ENCODE results near the gene PROSER3.

PROSER3 gene

GRCh38 chr19:35811317-35812219 lies 53.6 kb downstream of the PROSER3 start:
- no peak overlapping the region for H3K4me3 ChIP-seq (ENCODE audit: low read depth, low read length)
- no peak for TF ChIP-seq CTCF (IDR thresholded peaks at IDR 0.05; ENCODE audit: control insufficient read depth, extremely low read depth, insufficient read depth)
- no peak for DNase-seq (ENCODE audit: low read depth)

DNA sequence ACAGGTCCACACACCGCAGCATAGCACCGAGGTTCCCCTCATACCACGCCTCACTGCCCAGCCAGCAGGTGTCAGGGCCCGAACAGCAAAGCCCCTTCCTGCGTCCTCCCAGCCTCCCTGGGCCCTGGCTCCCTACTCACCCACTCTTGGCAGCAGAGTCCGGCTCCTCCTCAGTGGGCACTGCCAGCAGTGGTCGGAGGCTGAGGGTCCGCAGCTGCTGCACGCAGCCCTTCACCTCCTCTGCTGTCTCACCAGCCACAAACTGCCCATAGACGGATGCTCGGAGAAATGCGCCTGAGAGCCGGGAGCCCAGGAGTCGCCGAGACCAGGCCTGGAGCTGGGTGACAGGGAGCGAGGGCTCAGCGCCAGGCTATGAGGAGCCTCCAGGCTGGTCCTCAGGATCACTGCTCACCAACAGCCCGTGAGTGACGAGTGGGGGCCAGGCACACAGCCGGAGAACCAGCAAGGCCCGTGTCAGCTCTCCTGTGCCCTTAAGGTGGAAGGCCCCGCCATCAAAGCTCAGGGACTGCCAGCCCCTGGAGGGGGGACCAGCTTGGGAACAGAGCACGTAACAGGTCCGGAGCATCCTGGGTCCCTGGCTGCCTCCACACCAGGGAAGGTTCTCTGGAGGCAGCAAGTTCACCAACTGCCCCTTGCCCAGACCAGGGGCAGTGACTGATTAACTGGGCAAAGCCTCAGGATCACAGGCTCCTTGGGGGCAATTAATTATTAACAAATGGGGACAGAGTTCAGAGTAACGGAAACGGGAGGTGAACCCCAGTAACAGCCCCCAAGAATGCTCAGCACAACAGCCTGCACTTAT lies 54.5 kb downstream of the PROSER3 start, which contains the start of gene PRODH2:
PRODH2 (minus strand) TSS at position 626 of the 823 bp plus-strand sequence; CDS start at position 586, 40 bp downstream.
- no peak for DNase-seq (ENCODE audit: low read depth)
- TF ChIP-seq CTCF (IDR thresholded peaks at IDR 0.05; ENCODE audit: control insufficient read depth, extremely low read depth, insufficient read depth): no peak
- no peak within 1 kb of the TSS for H3K4me3 ChIP-seq (ENCODE audit: low read depth, low read length)

GRCh38 chr19:35813043-35813890 lies 55.3 kb downstream of the PROSER3 start:
- DNase-seq (ENCODE audit: low read depth): no peak
- no peak for TF ChIP-seq CTCF (IDR thresholded peaks at IDR 0.05; ENCODE audit: control insufficient read depth, extremely low read depth, insufficient read depth)
- no peak overlapping the region for H3K4me3 ChIP-seq (ENCODE audit: low read depth, low read length)

DNA sequence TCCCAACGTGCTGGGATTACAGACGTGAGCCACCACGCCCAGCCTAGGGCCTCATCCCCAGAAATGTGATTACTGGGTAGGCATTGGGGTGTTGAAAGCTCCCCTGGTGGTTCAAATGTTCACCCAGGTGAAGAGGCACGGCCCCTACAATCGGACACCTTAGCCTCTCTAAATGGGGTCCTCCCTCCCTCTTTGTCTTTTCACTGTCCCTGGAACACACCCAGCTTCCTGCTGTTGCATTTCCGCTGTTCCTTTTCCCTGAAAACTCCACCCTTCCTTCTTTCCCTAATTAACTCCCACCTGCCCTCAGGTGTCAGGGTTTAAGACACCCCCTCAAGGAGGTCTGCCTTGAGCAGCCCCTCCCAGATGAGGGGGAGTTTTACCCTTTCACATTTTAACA lies 58.3 kb downstream of the PROSER3 start:
- H3K4me3 ChIP-seq (ENCODE audit: low read depth, low read length): no peak overlapping the region
- no peak for TF ChIP-seq CTCF (IDR thresholded peaks at IDR 0.05; ENCODE audit: control insufficient read depth, extremely low read depth, insufficient read depth)
- no peak for DNase-seq (ENCODE audit: low read depth)

- no peak overlapping the region for H3K4me3 ChIP-seq (ENCODE audit: low read depth, low read length)
- no peak for TF ChIP-seq CTCF (IDR thresholded peaks at IDR 0.05; ENCODE audit: control insufficient read depth, extremely low read depth, insufficient read depth)
- no peak for DNase-seq (ENCODE audit: low read depth)
Observed at GRCh38 chr19:35816846-35817245, 58.9 kb downstream of the PROSER3 start.

GRCh38 chr19:35818445-35818844 lies 60.5 kb downstream of the PROSER3 start:
- TF ChIP-seq CTCF (IDR thresholded peaks at IDR 0.05; ENCODE audit: control insufficient read depth, extremely low read depth, insufficient read depth): no peak
- no peak for DNase-seq (ENCODE audit: low read depth)

More at GRCh38 chr19:35818445-35818844, 60.5 kb downstream of the PROSER3 start:
- no peak overlapping the region for H3K4me3 ChIP-seq (ENCODE audit: low read depth, low read length)

Data from LNCaP clone FGC (cell line).